Fibroblast of lung (primary cell): ENCODE measurements around the gene ITPR2. TPM values are rescaled to one million over a fixed set of nuclear protein-coding genes. Genes with fewer than 3 reads are reported as not detected.

Experiments used
- DNase-seq, 2 donors: peaks; one replicate each; pipeline versions ENCODE4 v3.0.0 to v3.0.0-alpha.2; 2010; ENCODE audit warnings: low read depth in 2 of 2
- H2AFZ ChIP-seq: 2 replicates; pipeline ENCODE4 v1.5.1; 2012; ENCODE audit warnings: low read length, control low read depth, inconsistent platforms
- H3K27ac ChIP-seq: 2 replicates; pipeline ENCODE4 v1.5.1; 2011; ENCODE audit warnings: low read length, control low read depth; ENCODE audit not compliant: insufficient read depth
- H3K27me3 ChIP-seq: 2 replicates; pipeline ENCODE4 v1.5.1; 2011; ENCODE audit warnings: mild to moderate bottlenecking, low read length; ENCODE audit not compliant: control insufficient read depth, insufficient read depth
- H3K36me3 ChIP-seq: 2 replicates; pipeline ENCODE4 v1.5.1; 2011; ENCODE audit warnings: low read length; ENCODE audit not compliant: control insufficient read depth, insufficient read depth
- H3K4me1 ChIP-seq: 2 replicates; pipeline ENCODE4 v1.5.1; 2011; ENCODE audit warnings: low read length; ENCODE audit not compliant: control insufficient read depth, insufficient read depth; ENCODE audit errors: extremely low read depth
- H3K4me2 ChIP-seq: 2 replicates; pipeline ENCODE4 v1.5.1; 2011; ENCODE audit warnings: low read length, control low read depth; ENCODE audit not compliant: insufficient read depth; ENCODE audit errors: extremely low read depth
- H3K4me3 ChIP-seq, 4 experiments: fragments of 200-600 bp in 1 of 4; sonication (generic) in 1 of 4; replicated peaks in 1 of 4; 2 replicates each; pipeline ENCODE4 v1.5.1; 2011 to 2016; ENCODE audit warnings: low read length in 4 of 4, low read depth in 3 of 4, mild to moderate bottlenecking in 3 of 4, control low read depth in 2 of 4, inconsistent platforms in 1 of 4, mixed read lengths in 1 of 4; ENCODE audit not compliant: insufficient read depth in 1 of 4; ENCODE audit errors: control extremely low read depth in 1 of 4
- H3K79me2 ChIP-seq: 2 replicates; pipeline ENCODE4 v1.5.1; 2012; ENCODE audit warnings: mild to moderate bottlenecking, low read length, inconsistent platforms; ENCODE audit not compliant: control insufficient read depth, insufficient read depth
- H3K9ac ChIP-seq: 2 replicates; pipeline ENCODE4 v1.5.1; 2011; ENCODE audit warnings: mild to moderate bottlenecking, low read length, control low read depth; ENCODE audit not compliant: insufficient read depth
- H3K9me3 ChIP-seq: 2 replicates; pipeline ENCODE4 v1.5.1; 2012; ENCODE audit warnings: low read depth, low read length; ENCODE audit not compliant: control insufficient read depth, insufficient read depth
- H4K20me1 ChIP-seq: 2 replicates; pipeline ENCODE4 v1.5.1; 2011; ENCODE audit warnings: low read length; ENCODE audit not compliant: control insufficient read depth, insufficient read depth; ENCODE audit errors: extremely low read depth
- CTCF ChIP-seq, 2 donors: IDR thresholded peaks in 1 of 2; conservative IDR thresholded peaks in 1 of 2; 1 replicate in 1 of 2; 2 replicates in 1 of 2; pipeline ENCODE4 v1.5.1; 2011 to 2012; ENCODE audit warnings: low read length in 2 of 2, control low read depth in 1 of 2, inconsistent platforms in 1 of 2, low read depth in 1 of 2, mild to moderate bottlenecking in 1 of 2
- EZH2 ChIP-seq: IDR thresholded peaks from 2 replicates; pipeline ENCODE4 v1.5.1; 2012; ENCODE audit warnings: low read length, control low read depth, mild to moderate bottlenecking; ENCODE audit errors: missing control alignments
- polyA plus RNA-seq, 2 donors: library from polyadenylated mRNA; depleted of rRNA in 1 of 2; stranded (reverse) in 1 of 2; unstranded in 1 of 2; fragments of >200 nt; gene quantifications; 2 replicates each; pipeline ENCODE4 v1.2.1, GENCODE V29; 2011 to 2012; ENCODE audit warnings: missing spikeins in 1 of 2
- total RNA-seq: library from RNA; depleted of rRNA; stranded (reverse); fragments of >200 nt; gene quantifications from 2 replicates; pipeline ENCODE4 v1.2.1, GENCODE V29; 2014

Gene ITPR2
- total and polyA plus RNA-seq, 2 donors (not counting 1 experiment from before 2014, with no cell fraction given): 5.1 to 24.6 TPM

- Histone ChIP-seq H3K79me2 (no peaks in the 10 kb centered on the region), H2AFZ (no peak overlapping the region), H3K4me2 (no peak overlapping the region), H3K36me3 (no peaks in the 10 kb centered on the region), H3K27me3 (no peaks in the 10 kb centered on the region), H3K4me3 (no peak overlapping the region), H3K4me1 (no peaks in the 10 kb centered on the region), H3K9me3 (no peaks in the 10 kb centered on the region), H3K27ac (no peak overlapping the region), H4K20me1 (no peaks in the 10 kb centered on the region), H3K9ac (no peak overlapping the region)
- DNase-seq: no peak
- TF ChIP-seq EZH2 (no peak), CTCF (conservative IDR thresholded peaks at IDR 0.05 in 1 of 2, IDR thresholded peaks at IDR 0.05 in 1 of 2; ENCODE audit: low read depth in 1 of 2, low read length in 2 of 2) (no peak)
These were observed 474.3 kb downstream of the ITPR2 start for GRCh38 chr12:26358651-26359050.

- no peak overlapping the region for H3K4me2 ChIP-seq
- no peak overlapping the region for H3K9ac ChIP-seq
- H3K4me3 ChIP-seq: no peak overlapping the region
- no peak overlapping the region for H2AFZ ChIP-seq
- no peak overlapping the region for H3K27ac ChIP-seq
- no peaks in the 10 kb centered on the region for H3K4me1 ChIP-seq
- no peak for TF ChIP-seq CTCF (conservative IDR thresholded peaks at IDR 0.05 in 1 of 2, IDR thresholded peaks at IDR 0.05 in 1 of 2; ENCODE audit: low read depth in 1 of 2, low read length in 2 of 2)
- TF ChIP-seq EZH2: no peak
- H3K36me3 ChIP-seq: no peaks in the 10 kb centered on the region
- no peak for DNase-seq
- H4K20me1 ChIP-seq: no peaks in the 10 kb centered on the region
- no peaks in the 10 kb centered on the region for H3K79me2 ChIP-seq
- H3K9me3 ChIP-seq: no peaks in the 10 kb centered on the region
- no peaks in the 10 kb centered on the region for H3K27me3 ChIP-seq
These were observed 485.7 kb downstream of the ITPR2 start for GRCh38 chr12:26347300-26347699.

GRCh38 chr12:26346736-26347135 is 486.3 kb downstream of the ITPR2 start:
- Histone ChIP-seq H3K27ac (no peak overlapping the region), H2AFZ (no peak overlapping the region), H3K36me3 (no peaks in the 10 kb centered on the region), H3K9ac (no peak overlapping the region), H3K27me3 (no peaks in the 10 kb centered on the region), H3K79me2 (no peaks in the 10 kb centered on the region), H3K4me1 (no peaks in the 10 kb centered on the region), H3K4me3 (no peak overlapping the region), H4K20me1 (no peaks in the 10 kb centered on the region), H3K4me2 (no peak overlapping the region), H3K9me3 (no peaks in the 10 kb centered on the region)
- TF ChIP-seq CTCF (conservative IDR thresholded peaks at IDR 0.05 in 1 of 2, IDR thresholded peaks at IDR 0.05 in 1 of 2; ENCODE audit: low read depth in 1 of 2, low read length in 2 of 2): no peak
- no peak for TF ChIP-seq EZH2
- peak; percentile 50 to 66 for DNase-seq
